ENCODE data around the gene DGCR8.

GRCh38 chr22:20109411-20110358 is 29.6 kb downstream of the DGCR8 start:
- no peak for TF ChIP-seq HDGF (IDR thresholded peaks at IDR 0.05; ENCODE audit: borderline replicate concordance)
- no peak for TF ChIP-seq BHLHE40 (IDR thresholded peaks at IDR 0.05; ENCODE audit: borderline replicate concordance)
- TF ChIP-seq TARDBP (IDR thresholded peaks at IDR 0.05), result no peak
- TF ChIP-seq FOXA1 (IDR thresholded peaks at IDR 0.05), result no peak
- TF ChIP-seq SP1 (IDR thresholded peaks at IDR 0.05), result no peak
- no peak for TF ChIP-seq ELF4 (IDR thresholded peaks at IDR 0.05)
